Subcutaneous adipose tissue (tissue), 4 donors: ENCODE results near the gene NSD2. TPM values are rescaled to one million over a fixed set of nuclear protein-coding genes. Genes with fewer than 3 reads are reported as not detected.

ENCODE experiments used
- CTCF ChIP-seq: fragments of 450-650 bp; IDR thresholded peaks from one replicate; pipeline ENCODE4 v1.5.1; 2016; ENCODE audit warnings: low read depth, mild to moderate bottlenecking, control low read depth, antibody characterized with exemption, moderate library complexity
- total RNA-seq, 4 donors: library from RNA; depleted of rRNA; stranded (reverse); fragments of >200 nt; gene quantifications; one replicate each; pipeline ENCODE4 v1.1.0, GENCODE V29; 2016

The NSD2 gene
- 10 to 100 TPM; 22.3 to 49.9 (median 33.7) TPM for total RNA-seq

- no peak for TF ChIP-seq CTCF
These were observed at the start of gene NSD2 for GRCh38 chr4:1870578-1871443. TSS of gene NSD2 (plus strand) at chr4:1871393. CDS start at chr4:1900655, 29,262 bp downstream.

GRCh38 chr4:1821679-1822567, 49.3 kb upstream of the NSD2 start:
- no peak for TF ChIP-seq CTCF

- no peak for TF ChIP-seq CTCF
These were observed 48.3 kb upstream of the NSD2 start for GRCh38 chr4:1822568-1823544.

- TF ChIP-seq CTCF = no peak
These were observed 47.7 kb upstream of the NSD2 start for GRCh38 chr4:1823545-1823932.

GRCh38 chr4:1824746-1825145, 46.4 kb upstream of the NSD2 start:
- TF ChIP-seq CTCF = no peak

GRCh38 chr4:1825326-1825725, 45.9 kb upstream of the NSD2 start:
- TF ChIP-seq CTCF = no peak
